Stimulated activated CD4-positive, alpha-beta T cell treated with anti-CD3 and anti-CD28 coated beads, Interleukin-15, amount 100 ng/mL, for 24 hours (primary cell): Measurements from ENCODE around the gene LCE7A.

Source experiments
- DNase-seq: peaks from one replicate; pipeline ENCODE4 v3.0.0-alpha.2; 2020

The LCE7A gene

GRCh38 chr1:152880907-152881306 lies 21.1 kb downstream of the LCE7A start:
- DNase-seq: no peak

- DNase-seq: no peak
Observed at GRCh38 chr1:152884085-152884484, 24.3 kb downstream of the LCE7A start.

- no peak for DNase-seq
Observed at GRCh38 chr1:152884506-152884905, 24.7 kb downstream of the LCE7A start.

- no peak for DNase-seq
Observed at GRCh38 chr1:152884966-152885624, 25.3 kb downstream of the LCE7A start.

GRCh38 chr1:152886085-152886484 lies 26.3 kb downstream of the LCE7A start:
- DNase-seq: no peak

GRCh38 chr1:152886758-152887409 lies 27.1 kb downstream of the LCE7A start:
- DNase-seq: no peak

GRCh38 chr1:152888126-152888525 lies 28.3 kb downstream of the LCE7A start:
- no peak for DNase-seq

GRCh38 chr1:152899027-152899426 lies 39.2 kb downstream of the LCE7A start:
- DNase-seq: no peak

- no peak for DNase-seq
Observed at GRCh38 chr1:152899883-152900282, 40.1 kb downstream of the LCE7A start.

GRCh38 chr1:152901631-152902030 lies 41.8 kb downstream of the LCE7A start:
- no peak for DNase-seq

- DNase-seq: no peak
Observed at GRCh38 chr1:152902636-152903035, 42.8 kb downstream of the LCE7A start.

- no peak for DNase-seq
Observed at GRCh38 chr1:152904688-152905440, 45.1 kb downstream of the LCE7A start.

GRCh38 chr1:152906023-152906565 lies 46.3 kb downstream of the LCE7A start:
- no peak for DNase-seq

- DNase-seq: no peak
Observed at GRCh38 chr1:152907686-152908601, 48.1 kb downstream of the LCE7A start, which contains the start of gene IVL. Gene IVL, plus strand, starts transcription at chr1:152908546. Its CDS starts 1,252 bp downstream, at chr1:152909798.

- DNase-seq: no peak
Observed at GRCh38 chr1:152909206-152909605, 49.4 kb downstream of the LCE7A start.
